Measurements from ENCODE around the gene BFAR.

GRCh38 chr16:14609716-14610115, 23.0 kb upstream of the BFAR start:
- TF ChIP-seq POLR2A (IDR thresholded peaks at IDR 0.05; ENCODE audit: low read depth, low read length): no peak
- no peak for TF ChIP-seq PAX5 (IDR thresholded peaks at IDR 0.05; ENCODE audit: insufficient read depth, low read length, severe bottlenecking)
- no peak for TF ChIP-seq POLR2AphosphoS5 (IDR thresholded peaks at IDR 0.05; ENCODE audit: low read depth, low read length)
- TF ChIP-seq TAF1 (IDR thresholded peaks at IDR 0.05; ENCODE audit: low read depth, low read length): no peak
- TF ChIP-seq SPI1 (IDR thresholded peaks at IDR 0.05; ENCODE audit: low read depth, low read length): no peak
